ENCODE measurements around the gene HDHD2.
A peak's percentile ranks its signal among the peaks of the same experiment; 100 is the strongest.

GRCh38 chr18:47100212-47100831 lies 50.0 kb downstream of the HDHD2 start:
- TF ChIP-seq, protein P1, sequence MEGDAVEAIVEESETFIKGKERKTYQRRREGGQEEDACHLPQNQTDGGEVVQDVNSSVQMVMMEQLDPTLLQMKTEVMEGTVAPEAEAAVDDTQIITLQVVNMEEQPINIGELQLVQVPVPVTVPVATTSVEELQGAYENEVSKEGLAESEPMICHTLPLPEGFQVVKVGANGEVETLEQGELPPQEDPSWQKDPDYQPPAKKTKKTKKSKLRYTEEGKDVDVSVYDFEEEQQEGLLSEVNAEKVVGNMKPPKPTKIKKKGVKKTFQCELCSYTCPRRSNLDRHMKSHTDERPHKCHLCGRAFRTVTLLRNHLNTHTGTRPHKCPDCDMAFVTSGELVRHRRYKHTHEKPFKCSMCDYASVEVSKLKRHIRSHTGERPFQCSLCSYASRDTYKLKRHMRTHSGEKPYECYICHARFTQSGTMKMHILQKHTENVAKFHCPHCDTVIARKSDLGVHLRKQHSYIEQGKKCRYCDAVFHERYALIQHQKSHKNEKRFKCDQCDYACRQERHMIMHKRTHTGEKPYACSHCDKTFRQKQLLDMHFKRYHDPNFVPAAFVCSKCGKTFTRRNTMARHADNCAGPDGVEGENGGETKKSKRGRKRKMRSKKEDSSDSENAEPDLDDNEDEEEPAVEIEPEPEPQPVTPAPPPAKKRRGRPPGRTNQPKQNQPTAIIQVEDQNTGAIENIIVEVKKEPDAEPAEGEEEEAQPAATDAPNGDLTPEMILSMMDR (IDR thresholded peaks at IDR 0.05), result peak; percentile 18 to 58
- TF ChIP-seq POLR2A (IDR thresholded peaks at IDR 0.05), result no peak
- TF ChIP-seq EP300 (IDR thresholded peaks at IDR 0.05), result no peak

Measured in suprapubic skin (tissue), 3 donors.